GM18951 (cell line): Measurements from ENCODE around the gene DCTN3.

Experiments used
- POLR2A ChIP-seq: IDR thresholded peaks from 4 replicates; pipeline ENCODE4 v1.6.1; 2011; ENCODE audit warnings: mild to moderate bottlenecking; ENCODE audit not compliant: insufficient read length, insufficient read depth; ENCODE audit errors: extremely low read depth
- in situ Hi-C: fragments of 300-500 bp; cut with MboI; formaldehyde crosslinking; loops from one replicate; pipeline ENCODE4 v1.12.0; 2022; ENCODE audit warnings: low sequenced_read_pairs, mixed read lengths, inconsistent platforms; ENCODE audit not compliant: unreplicated experiment

Gene DCTN3

DNA sequence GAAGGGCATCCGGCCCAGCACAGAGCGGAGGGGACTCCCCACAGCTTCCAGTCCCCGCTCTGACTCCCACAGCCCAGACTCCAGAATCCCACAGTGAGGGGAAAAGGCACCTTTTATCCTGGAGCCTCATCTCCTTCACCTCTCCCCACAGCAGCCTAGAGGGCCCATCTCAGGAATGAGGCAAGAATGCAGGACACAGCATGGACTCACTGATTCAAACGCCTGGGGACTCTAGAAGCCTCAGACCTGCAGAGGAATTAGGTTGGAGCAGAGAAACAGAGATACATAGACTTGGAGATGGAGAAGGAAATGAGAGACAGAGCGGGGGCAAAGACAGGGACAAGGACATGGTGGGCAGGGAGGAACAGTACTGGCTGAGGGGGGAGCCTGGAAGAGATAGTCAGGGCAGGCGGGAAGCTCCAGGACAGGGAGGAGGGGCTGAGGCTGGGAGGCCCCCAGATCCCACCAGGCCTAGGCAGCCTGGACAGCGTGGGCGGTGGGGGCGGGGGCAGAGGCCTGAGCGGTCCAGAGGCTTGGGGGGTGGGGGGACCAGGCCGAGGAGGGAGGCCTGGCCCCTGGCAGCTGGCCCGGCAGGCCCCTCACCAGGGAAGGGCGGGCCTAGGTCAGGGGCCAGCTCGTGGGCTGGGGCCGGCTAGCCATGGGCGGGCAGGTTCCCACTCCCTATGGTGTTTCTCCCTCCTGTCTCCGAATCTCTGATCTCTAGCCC, 46.5 kb downstream of the DCTN3 start:
- TF ChIP-seq POLR2A = no peak
- in situ Hi-C loops = no loop called here

DNA sequence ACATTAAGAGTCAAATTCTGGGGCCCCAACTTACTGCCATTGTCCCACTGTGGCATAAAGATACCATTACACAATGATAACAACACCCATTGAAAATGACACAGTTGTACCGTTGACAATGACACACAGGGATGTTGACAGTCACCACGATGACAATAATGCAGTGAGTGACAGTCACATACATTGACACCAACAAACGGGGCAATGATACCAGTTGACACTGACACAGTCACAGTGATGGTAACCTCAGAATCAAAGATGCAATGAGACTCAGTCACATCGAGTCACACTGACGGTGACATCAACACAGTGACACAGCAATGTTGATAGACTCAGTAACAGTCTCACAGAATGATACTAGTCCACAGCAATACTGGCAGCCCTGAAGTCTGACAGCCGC, 47.7 kb downstream of the DCTN3 start:
- no peak for TF ChIP-seq POLR2A
- in situ Hi-C loops = no loop called here

DNA sequence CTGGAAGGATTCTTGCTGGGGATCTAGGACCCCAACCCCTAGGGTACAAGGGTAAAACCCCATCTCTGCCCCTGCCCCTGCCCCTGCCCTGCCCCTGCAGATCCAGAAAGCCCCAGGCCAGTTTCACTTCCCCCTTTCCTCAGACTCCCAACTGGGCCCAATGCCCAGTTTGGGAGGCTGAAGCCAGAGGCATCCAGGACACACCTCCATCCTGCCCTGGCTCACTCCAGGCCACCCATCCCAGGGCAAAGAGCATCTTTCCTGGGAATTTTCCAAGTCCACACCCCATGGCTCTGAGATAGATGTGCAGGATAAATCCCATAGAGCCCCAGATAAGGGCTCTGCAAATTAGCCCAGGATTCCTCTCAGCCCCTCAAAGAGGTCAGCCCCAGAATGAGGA, 48.2 kb downstream of the DCTN3 start:
- no peak for TF ChIP-seq POLR2A
- in situ Hi-C loops = no loop called here

DNA sequence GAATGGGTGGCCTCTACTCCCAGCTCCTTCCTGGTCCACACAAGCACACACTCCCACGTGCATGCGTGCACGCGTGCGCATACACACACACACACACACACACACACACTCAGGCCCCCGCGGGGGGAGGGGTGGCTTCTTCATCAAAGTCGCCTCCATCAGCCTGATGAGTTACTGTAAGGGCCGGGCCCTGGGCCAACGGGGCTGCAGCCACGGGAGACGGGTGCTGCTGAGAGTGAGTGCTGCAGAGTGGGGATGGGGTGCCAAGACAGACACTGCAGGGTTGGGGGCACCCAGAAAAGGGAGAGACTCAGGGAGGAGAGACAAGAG, 48.8 kb downstream of the DCTN3 start:
- in situ Hi-C loops = no loop called here

DNA sequence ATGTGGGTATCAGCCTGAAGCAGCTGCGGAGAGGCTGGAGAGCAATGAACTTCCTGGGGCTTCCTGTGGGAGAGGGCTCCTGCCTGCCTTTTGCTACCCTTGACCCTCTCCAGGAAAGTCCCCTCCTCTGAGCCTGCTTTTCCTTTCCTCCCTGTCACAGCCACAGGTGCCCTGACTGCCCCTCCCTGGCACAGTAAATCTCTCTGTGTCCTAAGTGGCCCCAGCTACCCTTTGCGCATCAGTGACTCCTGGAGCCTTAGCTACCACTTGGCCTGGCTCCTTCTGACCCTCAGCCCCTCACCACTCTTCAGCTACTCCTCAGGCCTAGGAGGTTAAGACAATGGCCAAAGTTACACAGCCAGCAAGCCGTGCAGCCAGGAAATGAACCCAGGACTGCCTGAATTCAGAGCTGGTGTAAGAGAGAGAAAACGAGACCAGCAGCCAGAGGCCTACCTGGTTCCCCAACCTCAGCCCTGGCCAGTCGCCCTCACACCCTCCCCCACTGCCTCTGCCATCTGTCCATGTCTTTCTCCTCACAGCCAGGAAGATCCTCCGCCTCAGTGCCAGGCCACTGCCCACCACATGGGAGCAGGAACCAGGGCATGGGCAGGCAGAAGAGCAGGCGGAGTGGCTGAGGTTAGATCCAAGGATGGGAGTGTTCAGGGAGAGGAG, 49.4 kb downstream of the DCTN3 start:
- TF ChIP-seq POLR2A = no peak
- in situ Hi-C loops = no loop called here

More for the DNA sequence above, 48.8 kb downstream of the DCTN3 start:
- TF ChIP-seq POLR2A = no peak

DNA sequence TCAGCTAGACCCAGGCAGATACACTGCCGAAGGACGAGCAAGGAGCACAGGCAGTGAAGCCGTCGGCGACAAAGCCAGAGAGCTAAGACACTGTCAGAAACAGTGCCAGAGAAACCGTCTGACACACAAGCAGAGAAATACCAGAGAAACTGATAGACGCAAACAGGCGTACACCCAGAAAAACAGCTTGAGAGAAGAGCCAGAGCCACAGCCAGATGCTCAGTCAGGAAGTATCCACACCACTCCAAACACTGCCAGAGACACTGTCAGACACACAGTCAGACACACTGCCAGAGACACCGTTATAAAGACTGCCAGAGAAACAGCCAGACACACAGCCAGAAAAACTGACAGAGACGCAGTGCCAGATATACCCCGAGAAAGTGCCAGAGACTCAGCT, 49.9 kb downstream of the DCTN3 start:
- in situ Hi-C loops = no loop called here
- no peak for TF ChIP-seq POLR2A

DNA sequence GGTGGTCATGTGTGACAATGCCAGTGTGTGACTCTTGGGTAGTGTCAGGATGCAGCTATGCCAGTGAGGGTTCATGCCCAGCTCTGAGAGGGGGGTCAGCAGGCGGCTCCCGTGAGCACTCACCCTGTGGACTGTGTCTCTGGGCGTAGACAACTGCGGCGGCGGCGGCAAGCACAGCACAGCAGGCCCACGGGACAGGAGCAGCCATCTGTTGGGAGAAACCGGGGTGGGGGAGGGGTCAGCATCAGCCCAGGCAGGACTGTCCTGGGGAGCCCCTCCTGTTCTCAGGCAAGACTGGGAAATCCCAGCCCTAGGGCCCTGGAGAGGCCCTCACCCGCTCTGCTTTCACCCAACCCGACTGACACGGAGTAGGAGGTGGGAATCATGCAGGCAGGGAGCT, 51.5 kb downstream of the DCTN3 start:
- no peak for TF ChIP-seq POLR2A
- in situ Hi-C loops = no loop called here

DNA sequence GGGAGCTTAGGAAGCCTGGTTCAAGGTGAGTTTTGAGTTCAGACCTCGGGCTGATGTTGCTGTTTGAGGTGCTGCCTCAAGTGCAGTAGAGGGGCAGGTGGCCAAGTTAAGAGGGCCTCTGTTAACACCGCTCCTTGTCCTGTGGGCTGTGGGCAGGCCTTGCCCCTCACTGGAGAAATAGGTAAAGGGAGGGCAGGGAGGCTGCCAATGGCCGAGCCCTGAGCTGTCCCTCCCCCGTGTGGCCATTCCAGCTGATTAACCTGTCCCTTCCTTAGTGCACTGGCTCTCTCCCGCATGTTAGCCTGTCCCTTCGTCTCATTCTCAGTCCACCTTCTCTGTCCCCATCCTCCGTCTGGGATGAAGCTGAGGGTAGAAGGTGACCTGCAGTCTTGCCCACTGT, 52.2 kb downstream of the DCTN3 start:
- no peak for TF ChIP-seq POLR2A
- in situ Hi-C loops = no loop called here

DNA sequence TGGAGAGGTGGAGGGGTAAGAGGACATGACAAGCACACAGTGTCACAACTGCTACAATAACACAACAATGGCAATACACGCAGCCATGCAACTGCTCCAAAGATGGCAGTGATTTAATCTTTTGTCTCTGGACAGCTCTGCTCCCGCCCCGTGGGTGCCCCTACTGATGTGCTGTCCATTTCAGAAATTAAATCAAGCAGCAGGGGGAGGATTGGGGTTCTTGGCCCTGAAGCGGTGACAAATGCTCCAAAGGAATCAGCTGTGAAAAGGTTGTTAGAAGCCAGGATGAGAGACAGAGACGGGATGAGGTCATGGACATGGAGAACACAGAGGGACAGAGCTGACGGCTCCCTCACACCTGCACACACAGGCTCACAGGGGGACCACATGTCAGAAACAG, 53.3 kb downstream of the DCTN3 start:
- in situ Hi-C loops = no loop called here
- no peak for TF ChIP-seq POLR2A

DNA sequence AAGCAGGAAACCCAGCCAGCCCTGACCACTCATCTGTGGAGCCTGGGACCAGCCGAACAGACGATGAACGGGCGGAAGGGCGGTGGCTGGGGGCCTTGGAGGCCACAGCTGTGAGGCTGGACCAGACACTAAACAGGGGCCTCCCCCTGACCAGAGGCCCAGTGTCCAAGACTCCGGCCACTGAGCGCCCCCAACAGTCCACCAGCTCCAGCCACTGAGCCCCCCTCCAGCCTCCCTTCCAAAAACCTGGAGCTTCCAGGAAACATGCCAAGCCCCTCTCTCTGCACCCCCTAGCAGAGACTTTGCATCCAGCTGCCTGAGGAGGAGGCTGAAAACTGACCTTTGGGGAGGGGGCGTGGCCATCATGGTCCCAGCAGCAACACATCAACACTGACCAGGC, 54.0 kb downstream of the DCTN3 start:
- no peak for TF ChIP-seq POLR2A
- in situ Hi-C loops = no loop called here

DNA sequence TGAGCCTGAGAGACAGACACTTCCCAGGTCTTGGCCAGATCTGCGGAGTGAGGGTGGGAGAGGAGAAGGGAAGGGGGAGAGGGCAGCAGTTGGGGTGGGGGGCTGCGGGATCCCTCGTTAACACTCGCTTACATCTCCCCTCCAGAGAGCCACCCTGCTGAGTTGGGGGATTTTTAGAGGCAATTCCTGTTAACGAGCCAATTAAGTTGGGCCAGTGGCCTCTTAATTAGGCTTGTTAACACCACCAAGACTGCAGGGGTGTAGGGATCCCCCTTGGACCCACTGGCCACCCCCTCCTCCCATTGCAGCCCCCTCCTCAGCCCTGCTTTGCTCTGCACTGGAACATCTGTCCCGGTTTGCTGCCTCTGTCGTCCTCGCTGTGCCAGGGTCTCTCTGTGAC, 54.4 kb downstream of the DCTN3 start:
- no peak for TF ChIP-seq POLR2A
- in situ Hi-C loops = no loop called here

DNA sequence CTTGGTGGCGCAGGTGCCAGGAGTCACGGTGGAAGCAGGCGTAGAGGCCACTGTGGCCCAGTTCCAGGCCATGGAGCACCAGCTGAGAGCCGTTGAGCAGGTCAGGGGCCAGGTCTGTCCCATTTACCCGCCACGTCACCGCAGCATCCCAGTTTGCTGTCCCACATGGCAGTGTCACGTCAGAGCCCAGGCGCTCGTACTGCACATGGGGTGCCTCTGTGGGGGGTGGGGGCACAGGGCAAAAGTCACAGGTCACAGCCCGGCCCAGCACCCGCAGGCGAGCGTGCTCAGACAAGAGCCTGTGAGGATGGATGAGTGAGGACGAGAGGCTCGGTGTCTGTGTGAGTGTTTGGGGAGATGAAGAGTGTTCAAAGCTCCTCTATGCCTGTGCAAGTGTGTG, 55.7 kb downstream of the DCTN3 start:
- in situ Hi-C loops = no loop called here
- no peak for TF ChIP-seq POLR2A
